Sciatic nerve (tissue), 2 donors: ENCODE measurements around the gene EPPIN. TPM values are rescaled to one million over a fixed set of nuclear protein-coding genes. Genes with fewer than 3 reads are reported as not detected.

ENCODE experiments used
- ATAC-seq: fragments of 200-7000 bp; cut with Tn5 transposase; one replicate; pipeline ENCODE4 v1.9.1; 2020; ENCODE audit warnings: mild to moderate bottlenecking, moderate library complexity
- DNase-seq: peaks from one replicate; pipeline ENCODE4 v3.0.0-alpha.2; 2020; ENCODE audit warnings: low spot score
- intact Hi-C: fragments of 100-400 bp; cut with DNase I; formaldehyde crosslinking; loops from one replicate; pipeline ENCODE4 v1.14.2; 2022
- total RNA-seq: library from RNA; stranded (reverse); fragmentation: NEBNext Ultra II Directional; extraction: Animal tissue kit (Norgen Biotek cat#: 25700); gene quantifications from one replicate; pipeline ENCODE4 v1.2.1, GENCODE V29; 2021
- donor health status: DM: no; HTN: no; CAD: no.
- donor health status: DM: no; HTN: no; CAD: no.

The EPPIN gene
- total RNA-seq, 1 donor from 2014 or later, result not detected

- DNase-seq (no peak), ATAC-seq (peak; percentile 80)
- intact Hi-C loops, result loop anchor here (5.0 kb wide), 1 partner anchor 221 kb away; no protein-coding TSS in a partner anchor
These were observed 1.3 kb downstream of the EPPIN start for GRCh38 chr20:45545754-45546453.

- DNase-seq (no peak), ATAC-seq (no peak)
- intact Hi-C loops, result loop anchor here (5.0 kb wide), 1 partner anchor 222 kb away; no protein-coding TSS in a partner anchor
These were observed 1.9 kb downstream of the EPPIN start for GRCh38 chr20:45545351-45545750.

GRCh38 chr20:45539382-45539781 lies 7.8 kb downstream of the EPPIN start, which contains the start of gene WFDC6:
Gene WFDC6 (minus strand): TSS chr20:45539482. CDS start chr20:45539407, 75 bp downstream.
- DNase-seq, result no peak
- ATAC-seq, result no peak
- intact Hi-C loops, result no loop called here

- intact Hi-C loops, result no loop called here
- DNase-seq (no peak), ATAC-seq (no peak)
These were observed 8.9 kb downstream of the EPPIN start for GRCh38 chr20:45538209-45538799.

GRCh38 chr20:45527294-45527693 lies 19.9 kb downstream of the EPPIN start:
- no peak for DNase-seq
- ATAC-seq, result no peak
- intact Hi-C loops, result no loop called here

- intact Hi-C loops, result no loop called here
- ATAC-seq, result no peak
- no peak for DNase-seq
These were observed 23.4 kb downstream of the EPPIN start for GRCh38 chr20:45523821-45524220.

- no peak for ATAC-seq
- DNase-seq, result no peak
- intact Hi-C loops, result no loop called here
These were observed 28.9 kb downstream of the EPPIN start for GRCh38 chr20:45518282-45518681.

GRCh38 chr20:45515147-45515913 lies 31.9 kb downstream of the EPPIN start, which contains the start of gene SPINT3:
Gene SPINT3 (minus strand): TSS chr20:45515622. CDS start chr20:45515608, 14 bp downstream.
- no peak for ATAC-seq
- DNase-seq, result no peak
- intact Hi-C loops, result no loop called here

GRCh38 chr20:45510242-45510862 lies 36.8 kb downstream of the EPPIN start:
- ATAC-seq, result no peak
- DNase-seq, result no peak
- intact Hi-C loops, result no loop called here

GRCh38 chr20:45509091-45509490 lies 38.1 kb downstream of the EPPIN start:
- no peak for DNase-seq
- intact Hi-C loops, result no loop called here
- no peak for ATAC-seq

GRCh38 chr20:45508068-45508886 lies 38.9 kb downstream of the EPPIN start:
- DNase-seq, result no peak
- intact Hi-C loops, result no loop called here
- no peak for ATAC-seq

GRCh38 chr20:45507011-45507820 lies 40.0 kb downstream of the EPPIN start:
- intact Hi-C loops, result no loop called here
- no peak for DNase-seq
- ATAC-seq, result no peak

GRCh38 chr20:45506398-45506797 lies 40.8 kb downstream of the EPPIN start:
- intact Hi-C loops, result no loop called here
- DNase-seq (no peak), ATAC-seq (no peak)

GRCh38 chr20:45503403-45503802 lies 43.8 kb downstream of the EPPIN start:
- ATAC-seq (no peak), DNase-seq (no peak)
- intact Hi-C loops, result no loop called here

- DNase-seq (no peak), ATAC-seq (no peak)
- intact Hi-C loops, result no loop called here
These were observed 44.6 kb downstream of the EPPIN start for GRCh38 chr20:45502561-45502960.

- ATAC-seq (no peak), DNase-seq (no peak)
- intact Hi-C loops, result no loop called here
These were observed 45.6 kb downstream of the EPPIN start for GRCh38 chr20:45501600-45501999.

- intact Hi-C loops, result no loop called here
- ATAC-seq, result no peak
- DNase-seq, result no peak
These were observed 47.2 kb downstream of the EPPIN start for GRCh38 chr20:45500022-45500421.

- no peak for ATAC-seq
- DNase-seq, result no peak
- intact Hi-C loops, result no loop called here
These were observed 49.2 kb downstream of the EPPIN start for GRCh38 chr20:45497971-45498494.
